WTC11 (cell line): ENCODE data around the gene JUND. TPM values are rescaled to one million over a fixed set of nuclear protein-coding genes. Genes with fewer than 3 reads are reported as not detected.

Experiments
- ATAC-seq: fragments of 200-7000 bp; cut with Tn5 transposase; 2 replicates; pipeline ENCODE4 v1.10.0; 2021; ENCODE audit warnings: mild to moderate bottlenecking, moderate library complexity
- CTCF ChIA-PET: fragments of 300-600 bp; sonication (Branson Sonifier 250); formaldehyde crosslinking; loops from one replicate; lab custom pipeline; 2021; ENCODE audit warnings: antibody characterized with exemption; lab: Charles Lee
- POLR2A ChIA-PET: fragments of 350-600 bp; sonication (Branson Sonifier 250); formaldehyde crosslinking; loops from one replicate; lab custom pipeline; 2021; ENCODE audit warnings: antibody characterized with exemption; lab: Charles Lee
- DNase-seq: peaks from one replicate; pipeline ENCODE4 v3.0.0; 2021; ENCODE audit warnings: low spot score
- H3K27ac Mint-ChIP-seq: 2 replicates; pipeline ENCODE4 v1.8.0; 2021; ENCODE audit warnings: mixed read lengths
- H3K27me3 Mint-ChIP-seq: 2 replicates; pipeline ENCODE4 v1.8.0; 2021; ENCODE audit warnings: low read depth, mild to moderate bottlenecking, moderate library complexity, mixed read lengths
- H3K36me3 Mint-ChIP-seq: 2 replicates; pipeline ENCODE4 v1.8.0; 2021; ENCODE audit warnings: mixed read lengths
- H3K4me1 Mint-ChIP-seq: 2 replicates; pipeline ENCODE4 v1.8.0; 2022; ENCODE audit warnings: mixed read lengths
- H3K4me3 Mint-ChIP-seq: 2 replicates; pipeline ENCODE4 v1.8.0; 2021; ENCODE audit warnings: mild to moderate bottlenecking, moderate library complexity, mixed read lengths
- H3K9me3 Mint-ChIP-seq: 2 replicates; pipeline ENCODE4 v1.8.0; 2021; ENCODE audit warnings: mixed read lengths
- AFF4 ChIP-seq: sonication (generic); formaldehyde crosslinking; IDR thresholded peaks from 2 replicates; pipeline ENCODE4 v1.8.1; 2023; ENCODE audit warnings: mild to moderate bottlenecking, missing genetic modification reagents, borderline replicate concordance
- ETV6 ChIP-seq: sonication (generic); formaldehyde crosslinking; IDR thresholded peaks from 2 replicates; pipeline ENCODE4 v1.8.1; 2022; ENCODE audit warnings: mild to moderate bottlenecking, missing genetic modification reagents
- FOXK1 ChIP-seq: sonication (generic); formaldehyde crosslinking; IDR thresholded peaks from 2 replicates; pipeline ENCODE4 v1.8.0; 2022; ENCODE audit warnings: mild to moderate bottlenecking, moderate library complexity, missing genetic modification reagents
- MLX ChIP-seq: sonication (generic); formaldehyde crosslinking; IDR thresholded peaks from 2 replicates; pipeline ENCODE4 v1.8.1; 2023; ENCODE audit warnings: mild to moderate bottlenecking, missing genetic modification reagents, moderate library complexity
- ZNF512 ChIP-seq: sonication (generic); formaldehyde crosslinking; IDR thresholded peaks from 2 replicates; pipeline ENCODE4 v1.8.1; 2022; ENCODE audit warnings: missing genetic modification reagents, borderline replicate concordance
- ZSCAN18 ChIP-seq: fragments of 250-450 bp; sonication (Bioruptor Pico); IDR thresholded peaks from 2 replicates; pipeline ENCODE4 v2.1.2; 2022; ENCODE audit warnings: mild to moderate bottlenecking, moderate library complexity
- total RNA-seq: library from RNA; stranded (reverse); gene quantifications from 3 replicates; pipeline ENCODE4 v1.2.3, GENCODE V29; 2021

Gene JUND
- total RNA-seq, 1 experiment from 2014 or later: 121 TPM

GRCh38 chr19:18263324-18264136 lies 17.9 kb downstream of the JUND start:
- H3K4me3 Mint-ChIP-seq: no peak overlapping the region
- no peak overlapping the region for H3K27ac Mint-ChIP-seq
- POLR2A ChIA-PET: no interaction called here
- no peaks in the 10 kb centered on the region for H3K36me3 Mint-ChIP-seq
- peaks cover 3% of the 10 kb centered on the region; the same call in 1 of the 2 replicates for H3K27me3 Mint-ChIP-seq
- H3K9me3 Mint-ChIP-seq: peaks cover 8% of the 10 kb centered on the region
- ATAC-seq (no peak), DNase-seq (no peak)
- TF ChIP-seq FOXK1 (no peak), ETV6 (no peak), ZNF512 (CRISPR knock-in tag) (no peak), MLX (CRISPR knock-in tag) (no peak)
- CTCF ChIA-PET: interaction anchor here (0.7 to 1.6 kb wide), 4 partner anchors 9 to 65 kb away, joined by 3 to 8 read pairs (median 5); a partner anchor contains a TSS
- H3K4me1 Mint-ChIP-seq: no peaks in the 10 kb centered on the region

GRCh38 chr19:18262917-18263316 lies 18.5 kb downstream of the JUND start:
- CTCF ChIA-PET: interaction anchor here (0.7 to 1.6 kb wide), 4 partner anchors 9 to 66 kb away, joined by 3 to 8 read pairs (median 5); a partner anchor contains a TSS
- no peak for ATAC-seq
- no peaks in the 10 kb centered on the region for H3K36me3 Mint-ChIP-seq

More at GRCh38 chr19:18262917-18263316, 18.5 kb downstream of the JUND start:
- TF ChIP-seq AFF4 (no peak), ZSCAN18 (no peak)
- no peak for DNase-seq
- Mint-ChIP-seq H3K27ac (no peak overlapping the region), H3K27me3 (peaks cover 3% of the 10 kb centered on the region; the same call in 1 of the 2 replicates), H3K4me3 (no peak overlapping the region), H3K4me1 (no peaks in the 10 kb centered on the region), H3K9me3 (peaks cover 8% of the 10 kb centered on the region)
- POLR2A ChIA-PET: no interaction called here
